CD14-positive monocyte (primary cell): ENCODE data around the gene TEX48. TPM values are rescaled to one million over a fixed set of nuclear protein-coding genes. Genes with fewer than 3 reads are reported as not detected.

Experiments used
- DNase-seq, 3 donors: peaks; one replicate each; pipeline ENCODE4 v3.0.0-alpha.2; 2011 to 2022
- H2AFZ ChIP-seq: 2 replicates; pipeline ENCODE4 v1.6.0; 2012; ENCODE audit warnings: mild to moderate bottlenecking, low read depth, low read length, inconsistent platforms; ENCODE audit not compliant: insufficient read depth, poor library complexity, severe bottlenecking
- H3K27ac ChIP-seq, 2 donors: 1 replicate in 1 of 2; 2 replicates in 1 of 2; pipeline ENCODE4 v1.5.1; 2012 to 2013; ENCODE audit warnings: low read length in 2 of 2, control low read depth in 1 of 2, inconsistent platforms in 1 of 2, low read depth in 1 of 2, mild to moderate bottlenecking in 1 of 2
- H3K27me3 ChIP-seq, 2 donors: one replicate each; pipeline versions ENCODE4 v1.6.0 to v1.6.1; 2011 to 2013; ENCODE audit warnings: low read length in 2 of 2; ENCODE audit not compliant: control insufficient read depth in 2 of 2, insufficient read depth in 2 of 2
- H3K36me3 ChIP-seq, 2 donors: replicated peaks in 1 of 2; 1 replicate in 1 of 2; 2 replicates in 1 of 2; pipeline versions ENCODE4 v1.5.1 to v1.6.1; 2012 to 2013; ENCODE audit warnings: low read length in 2 of 2, control low read depth in 1 of 2, inconsistent platforms in 1 of 2, mild to moderate bottlenecking in 1 of 2; ENCODE audit not compliant: insufficient read depth in 2 of 2, control insufficient read depth in 1 of 2
- H3K4me1 ChIP-seq, 2 donors: 1 replicate in 1 of 2; 2 replicates in 1 of 2; pipeline versions ENCODE4 v1.5.1 to v1.6.1; 2012 to 2013; ENCODE audit warnings: low read length in 2 of 2, control low read depth in 1 of 2, inconsistent platforms in 1 of 2, mild to moderate bottlenecking in 1 of 2, moderate library complexity in 1 of 2; ENCODE audit not compliant: insufficient read depth in 2 of 2, control insufficient read depth in 1 of 2
- H3K4me2 ChIP-seq: replicated peaks from 2 replicates; pipeline ENCODE3; 2012; ENCODE audit warnings: low read length, moderate library complexity, mild to moderate bottlenecking; ENCODE audit not compliant: poor library complexity, severe bottlenecking; ENCODE audit errors: extremely low read depth
- H3K4me3 ChIP-seq, 3 experiments: fragments of 200-600 bp in 1 of 3; sonication (generic) in 1 of 3; replicated peaks in 1 of 3; 1 replicate in 2 of 3; 2 replicates in 1 of 3; pipeline ENCODE4 v1.5.1; 2011 to 2013; ENCODE audit warnings: low read length in 3 of 3, mild to moderate bottlenecking in 3 of 3, control low read depth in 2 of 3, low read depth in 2 of 3, inconsistent platforms in 1 of 3, moderate library complexity in 1 of 3
- H3K79me2 ChIP-seq: 2 replicates; pipeline ENCODE4 v1.6.0; 2012; ENCODE audit warnings: mild to moderate bottlenecking, control low read depth, inconsistent platforms, low read length, moderate library complexity; ENCODE audit not compliant: insufficient read depth
- H3K9ac ChIP-seq: 2 replicates; pipeline ENCODE4 v1.6.0; 2017; ENCODE audit warnings: low read length, mild to moderate bottlenecking; ENCODE audit not compliant: insufficient read depth, poor library complexity, severe bottlenecking
- H3K9me3 ChIP-seq, 2 donors: replicated peaks in 1 of 2; 1 replicate in 1 of 2; 2 replicates in 1 of 2; pipeline versions ENCODE4 v1.5.1 to v1.6.1; 2012 to 2013; ENCODE audit warnings: low read length in 2 of 2, control low read depth in 1 of 2; ENCODE audit not compliant: control insufficient read depth in 1 of 2, insufficient read depth in 1 of 2
- H4K20me1 ChIP-seq: 2 replicates; pipeline ENCODE4 v1.6.0; 2012; ENCODE audit warnings: mild to moderate bottlenecking, low read length, control low read depth, moderate library complexity; ENCODE audit not compliant: insufficient read depth
- H3K27ac Mint-ChIP-seq, 7 donors: one replicate each; pipeline ENCODE4 v1.8.0; 2020; ENCODE audit warnings: mild to moderate bottlenecking in 7 of 7, mixed read lengths in 7 of 7, moderate library complexity in 6 of 7, inconsistent platforms in 2 of 7
- H3K27me3 Mint-ChIP-seq, 3 donors: one replicate each; pipeline ENCODE4 v1.8.0; 2021 to 2022; ENCODE audit warnings: low read depth in 3 of 3, mild to moderate bottlenecking in 3 of 3, mixed read lengths in 3 of 3, moderate library complexity in 3 of 3, inconsistent platforms in 1 of 3
- H3K36me3 Mint-ChIP-seq, 2 donors: one replicate each; pipeline ENCODE4 v1.8.0; 2020; ENCODE audit warnings: mixed read lengths in 2 of 2, inconsistent platforms in 1 of 2, mild to moderate bottlenecking in 1 of 2
- H3K4me1 Mint-ChIP-seq: one replicate; pipeline ENCODE4 v1.8.0; 2020; ENCODE audit warnings: mild to moderate bottlenecking, mixed read lengths
- H3K4me3 Mint-ChIP-seq, 2 donors: one replicate each; pipeline ENCODE4 v1.8.0; 2020; ENCODE audit warnings: mild to moderate bottlenecking in 2 of 2, mixed read lengths in 2 of 2, moderate library complexity in 1 of 2
- H3K9me3 Mint-ChIP-seq, 7 donors: one replicate each; pipeline ENCODE4 v1.8.0; 2020 to 2022; ENCODE audit warnings: mixed read lengths in 7 of 7, mild to moderate bottlenecking in 6 of 7, moderate library complexity in 6 of 7, inconsistent platforms in 2 of 7
- WGBS: methylation state at CpG from one replicate; pipeline ENCODE4 v1.1.5; 2013; ENCODE audit warnings: missing lambda C conversion rate; ENCODE audit not compliant: insufficient coverage; 5-methylcytosine and 5-hydroxymethylcytosine counted together
- intact Hi-C, 2 donors: fragments of 100-400 bp; cut with micrococcal nuclease; formaldehyde crosslinking; loops; one replicate each; pipeline versions ENCODE4 v1.15.0 to v1.15.1; 2023
- polyA plus RNA-seq, 3 donors: library from polyadenylated mRNA; depleted of rRNA in 1 of 3; unstranded in 2 of 3; stranded (reverse) in 1 of 3; fragments of 300-500 nt in 2 of 3; fragments of >200 nt in 1 of 3; fragmentation: Illumina TruSeq in 2 of 3; gene quantifications; 1 replicate in 2 of 3; 2 replicates in 1 of 3; pipeline ENCODE4 v1.2.3, GENCODE V29; 2012 to 2021
- TF ChIP-seq, protein P1 (sequence below): fragments of 200-600 bp; IDR thresholded peaks from one replicate; pipeline ENCODE4 v1.8.0; 2022; ENCODE audit warnings: antibody characterized with exemption, mild to moderate bottlenecking

Gene TEX48
- polyA plus RNA-seq, 3 donors, result not detected

DNA sequence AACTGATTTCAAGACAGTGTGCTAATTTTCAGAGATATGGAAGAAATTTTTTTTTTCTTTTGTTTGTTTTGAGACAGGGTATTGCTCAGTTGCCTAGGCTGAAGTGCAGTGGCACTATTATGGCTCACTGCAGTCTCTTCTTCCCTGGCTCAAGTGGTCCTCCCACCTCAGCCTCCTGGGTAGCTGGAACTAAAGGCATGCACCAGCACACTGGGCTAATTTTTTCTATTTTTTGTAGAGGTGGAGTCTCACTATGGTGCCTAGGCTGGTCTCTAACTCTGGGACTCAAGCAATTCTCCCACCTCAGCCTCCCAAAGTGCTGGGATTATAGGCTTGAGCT lies 9.9 kb upstream of the TEX48 start:
- Histone ChIP-seq H3K27me3 (no peaks in the 10 kb centered on the region), H3K79me2 (no peaks in the 10 kb centered on the region), H3K27ac (no peak overlapping the region), H3K4me2 (no peak overlapping the region), H3K36me3 (no peaks in the 10 kb centered on the region), H3K9me3 (no peaks in the 10 kb centered on the region), H2AFZ (no peak overlapping the region), H3K9ac (no peak overlapping the region), H3K4me3 (no peak overlapping the region), H4K20me1 (no peaks in the 10 kb centered on the region), H3K4me1 (no peaks in the 10 kb centered on the region)
- TF ChIP-seq, protein P1, sequence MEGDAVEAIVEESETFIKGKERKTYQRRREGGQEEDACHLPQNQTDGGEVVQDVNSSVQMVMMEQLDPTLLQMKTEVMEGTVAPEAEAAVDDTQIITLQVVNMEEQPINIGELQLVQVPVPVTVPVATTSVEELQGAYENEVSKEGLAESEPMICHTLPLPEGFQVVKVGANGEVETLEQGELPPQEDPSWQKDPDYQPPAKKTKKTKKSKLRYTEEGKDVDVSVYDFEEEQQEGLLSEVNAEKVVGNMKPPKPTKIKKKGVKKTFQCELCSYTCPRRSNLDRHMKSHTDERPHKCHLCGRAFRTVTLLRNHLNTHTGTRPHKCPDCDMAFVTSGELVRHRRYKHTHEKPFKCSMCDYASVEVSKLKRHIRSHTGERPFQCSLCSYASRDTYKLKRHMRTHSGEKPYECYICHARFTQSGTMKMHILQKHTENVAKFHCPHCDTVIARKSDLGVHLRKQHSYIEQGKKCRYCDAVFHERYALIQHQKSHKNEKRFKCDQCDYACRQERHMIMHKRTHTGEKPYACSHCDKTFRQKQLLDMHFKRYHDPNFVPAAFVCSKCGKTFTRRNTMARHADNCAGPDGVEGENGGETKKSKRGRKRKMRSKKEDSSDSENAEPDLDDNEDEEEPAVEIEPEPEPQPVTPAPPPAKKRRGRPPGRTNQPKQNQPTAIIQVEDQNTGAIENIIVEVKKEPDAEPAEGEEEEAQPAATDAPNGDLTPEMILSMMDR, result no peak
- intact Hi-C loops, result no loop called here
- Mint-ChIP-seq H3K9me3 (peaks cover 0 to 3% (median 0%) of the 10 kb centered on the region in 7 donors), H3K36me3 (no peaks in the 10 kb centered on the region), H3K27me3 (peaks cover 0 to 4% (median 2%) of the 10 kb centered on the region in 3 donors), H3K4me3 (no peak overlapping the region), H3K27ac (peak overlapping the region in 1 of 7 donors; percentile 13), H3K4me1 (peaks cover 8% of the 10 kb centered on the region)
- no peak for DNase-seq

DNA sequence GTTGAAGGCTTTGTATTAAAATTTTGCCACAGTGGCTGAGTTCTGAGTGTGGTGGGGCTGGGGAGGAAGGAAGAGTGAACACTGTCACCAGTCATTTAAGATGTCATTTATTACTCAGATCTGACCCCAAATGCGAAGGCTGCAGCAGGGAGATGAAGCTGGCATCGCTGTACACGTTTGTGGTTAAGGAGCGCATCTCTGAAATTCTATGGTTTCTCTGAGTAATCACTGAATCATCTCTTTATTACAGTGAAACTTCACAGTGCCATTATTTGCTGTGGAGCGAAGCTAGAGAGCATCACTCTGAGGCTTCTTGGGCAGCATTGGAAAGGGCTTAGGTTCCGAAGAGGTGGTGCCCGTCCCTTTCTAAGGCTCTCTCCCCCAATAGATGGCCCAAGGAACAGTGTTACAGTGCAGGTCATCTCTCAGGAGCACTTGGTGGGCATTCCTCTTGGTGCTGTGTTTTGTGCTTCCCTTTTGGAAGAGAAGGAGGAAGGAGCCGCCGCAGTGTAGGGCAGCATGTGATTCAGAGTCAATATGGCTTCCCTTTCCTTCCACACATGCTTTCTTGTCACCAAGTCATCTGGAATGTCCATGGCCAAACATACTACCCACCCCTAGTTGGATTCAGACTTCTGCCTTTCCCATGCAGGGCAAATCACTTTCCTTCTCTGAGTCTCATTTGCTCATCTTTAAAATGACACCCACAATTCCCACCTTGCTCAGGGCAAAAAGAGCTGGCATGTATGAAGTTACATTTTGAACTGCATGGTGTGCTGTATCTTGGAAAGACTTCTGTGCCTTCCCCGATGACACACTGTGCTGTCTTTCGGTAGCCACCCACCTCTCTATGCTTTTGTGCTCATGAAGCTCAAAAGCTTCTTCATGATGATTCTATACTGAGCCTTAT lies 9.3 kb upstream of the TEX48 start:
- H3K4me3 ChIP-seq, result no peak overlapping the region

More for the DNA sequence above, 9.3 kb upstream of the TEX48 start:
- peak overlapping the region in 2 of 7 donors; percentile 21 to 36 for H3K27ac Mint-ChIP-seq
- peaks cover 0 to 3% (median 0%) of the 10 kb centered on the region in 7 donors for H3K9me3 Mint-ChIP-seq
- intact Hi-C loops, result no loop called here
- Histone ChIP-seq H3K27ac (no peak overlapping the region), H3K4me1 (no peaks in the 10 kb centered on the region), H3K9ac (no peak overlapping the region), H3K27me3 (no peaks in the 10 kb centered on the region), H2AFZ (no peak overlapping the region), H4K20me1 (no peaks in the 10 kb centered on the region), H3K4me2 (no peak overlapping the region), H3K9me3 (no peaks in the 10 kb centered on the region), H3K79me2 (no peaks in the 10 kb centered on the region), H3K36me3 (no peaks in the 10 kb centered on the region)
- WGBS, result 76% methylated on average over 6 of the region's 11 CpGs
- no peaks in the 10 kb centered on the region for H3K36me3 Mint-ChIP-seq
- peak overlapping the region in 1 of 2 donors; percentile 6 for H3K4me3 Mint-ChIP-seq
- peaks cover 8% of the 10 kb centered on the region for H3K4me1 Mint-ChIP-seq
- peaks cover 0 to 4% (median 2%) of the 10 kb centered on the region in 3 donors for H3K27me3 Mint-ChIP-seq
- TF ChIP-seq, protein P1, result no peak
- peak; percentile 12 to 47 (median 16) for DNase-seq
